ENCODE measurements around the gene MZF1.

Gene MZF1

GRCh38 chr19:58538257-58539168, 34.6 kb downstream of the MZF1 start:
- DNase-seq: no peak

DNA sequence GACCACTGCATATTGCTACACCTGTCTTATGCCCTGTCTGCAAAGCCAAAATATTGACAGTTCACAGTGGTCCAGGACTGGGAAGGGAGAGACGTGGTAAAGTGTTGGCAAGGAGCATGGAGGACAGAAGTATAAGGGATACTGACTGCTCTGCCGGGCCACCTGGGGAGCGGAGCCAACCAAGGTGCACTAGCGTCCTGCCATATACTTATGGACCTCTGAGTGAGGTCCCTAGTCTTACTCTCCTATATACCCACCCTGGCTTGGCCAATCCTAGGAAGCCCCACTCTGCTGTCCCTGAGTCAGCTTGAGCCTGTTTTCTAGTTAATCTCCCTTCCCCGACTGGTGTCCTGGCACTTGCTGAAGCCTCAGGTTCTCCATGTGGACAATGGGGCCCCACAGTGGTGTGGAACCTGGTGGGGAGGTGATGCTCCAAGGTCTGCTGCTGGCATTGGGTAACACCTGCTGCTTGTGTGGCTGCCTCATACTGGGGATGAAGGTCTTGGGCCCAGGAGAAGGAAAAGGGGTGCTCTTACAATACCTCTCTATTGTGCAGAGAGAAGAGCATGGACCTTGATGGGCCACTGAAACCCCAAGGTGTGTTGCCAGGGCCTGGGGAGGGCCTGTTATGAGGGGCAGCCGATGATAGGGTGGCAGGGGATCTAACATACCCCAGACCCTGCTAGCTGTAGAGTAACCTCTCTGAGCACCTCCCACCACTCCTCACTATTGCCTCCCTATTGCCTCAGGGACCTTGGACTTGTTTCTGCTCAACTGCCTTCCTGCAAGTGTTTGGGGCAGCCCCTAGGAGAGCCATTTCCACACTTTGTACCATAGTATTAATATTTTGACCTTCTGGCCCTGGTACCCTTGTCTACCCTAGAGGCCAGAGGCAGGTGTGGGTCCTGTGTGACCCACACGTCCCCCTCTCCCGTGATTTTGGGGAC, 36.0 kb downstream of the MZF1 start:
- DNase-seq: no peak

GRCh38 chr19:58535857-58536256, 37.3 kb downstream of the MZF1 start:
- DNase-seq: no peak

DNA sequence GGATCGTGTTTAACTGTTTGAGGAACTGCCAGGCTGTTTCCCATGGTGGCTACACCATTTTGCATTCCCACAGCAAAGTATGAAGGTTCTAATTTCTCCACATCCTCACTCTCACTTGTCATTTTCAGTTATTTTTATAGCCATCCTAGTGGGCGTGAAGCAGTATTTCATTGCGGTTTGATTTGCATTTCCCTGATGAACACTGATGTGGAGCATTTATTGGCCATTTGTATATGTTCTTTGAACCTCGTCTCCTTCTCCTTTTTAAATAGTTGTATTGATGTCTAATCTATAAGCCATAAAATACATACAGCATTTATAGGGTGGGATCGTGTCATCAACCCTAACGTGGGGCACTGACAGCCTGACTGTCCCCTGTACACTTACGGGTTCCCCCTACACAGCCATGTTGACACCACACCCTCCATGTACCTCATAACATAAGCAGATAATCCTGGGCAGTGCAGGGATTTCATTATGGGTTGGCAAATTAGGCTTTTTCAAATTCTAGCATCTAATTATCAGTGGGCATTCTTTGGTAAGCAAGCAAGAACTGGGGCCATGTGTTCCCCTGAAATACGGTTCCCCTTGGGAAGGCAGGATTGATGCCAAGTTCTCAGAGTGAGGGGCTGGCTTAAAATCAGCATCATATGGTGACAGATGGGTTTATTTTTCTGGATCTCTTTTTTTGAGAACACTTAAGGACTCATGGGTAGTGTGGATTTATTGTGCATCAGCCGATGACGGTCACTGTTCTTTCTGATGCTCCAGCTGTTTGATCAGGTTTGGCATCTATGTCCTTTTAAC, 41.9 kb downstream of the MZF1 start:
- DNase-seq: no peak

GRCh38 chr19:58529405-58529804, 43.7 kb downstream of the MZF1 start:
- no peak for DNase-seq

DNA sequence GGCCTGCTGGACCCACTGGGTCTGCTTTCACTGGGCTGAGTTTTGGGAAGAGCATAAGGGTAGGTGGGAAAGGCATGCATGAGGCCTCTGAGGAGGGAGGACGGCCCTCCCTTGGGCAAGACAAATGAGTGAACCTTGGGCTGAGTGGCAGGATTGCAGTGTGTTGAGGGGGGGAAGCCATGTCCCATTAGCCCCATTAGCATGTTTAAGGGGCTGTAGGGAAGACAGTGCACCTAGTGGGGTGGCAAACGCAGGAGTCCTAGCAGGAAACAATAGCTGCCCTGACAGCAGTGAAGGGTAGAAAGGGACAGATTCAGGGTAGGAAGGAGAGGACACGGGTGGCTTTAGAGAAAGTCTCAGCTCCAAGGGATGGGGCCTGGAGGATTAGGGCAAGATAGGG, 50.4 kb downstream of the MZF1 start:
- DNase-seq: no peak

DNA sequence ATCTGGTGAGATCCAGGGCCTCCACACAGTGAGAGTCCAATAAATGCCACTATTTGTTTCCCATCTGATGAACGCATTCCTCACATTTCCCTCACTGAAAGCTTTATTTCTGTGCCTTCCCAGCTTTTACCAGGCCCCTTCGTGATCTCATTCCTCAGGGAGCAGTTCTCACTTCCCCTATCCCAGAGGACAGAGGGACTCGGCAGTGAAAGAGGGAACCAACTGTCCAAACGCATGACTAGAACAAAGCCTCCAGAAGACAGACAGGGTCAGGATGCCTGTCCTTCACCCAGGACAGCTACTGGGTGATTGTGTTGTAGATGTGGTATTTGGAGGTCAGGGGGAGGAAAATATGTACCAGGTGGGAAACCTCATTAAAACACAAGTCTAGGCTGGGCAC, 51.5 kb downstream of the MZF1 start:
- no peak for DNase-seq

DNA sequence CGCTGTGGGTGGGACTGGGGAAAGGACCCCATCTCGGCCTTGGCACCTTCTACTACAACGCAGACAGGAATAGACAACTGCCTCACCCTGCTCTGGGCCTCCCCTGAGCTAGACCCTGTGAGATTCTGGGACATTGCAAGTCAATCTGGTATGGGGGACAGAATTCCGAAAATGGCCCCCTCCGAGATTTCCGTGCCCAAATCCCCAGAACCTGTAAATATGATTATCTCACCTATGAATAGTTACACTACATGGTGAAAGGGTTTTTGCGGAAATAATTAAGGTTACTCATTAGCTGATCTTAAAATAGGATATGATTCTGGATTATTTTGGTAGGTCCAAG, 52.9 kb downstream of the MZF1 start:
- DNase-seq: no peak

DNA sequence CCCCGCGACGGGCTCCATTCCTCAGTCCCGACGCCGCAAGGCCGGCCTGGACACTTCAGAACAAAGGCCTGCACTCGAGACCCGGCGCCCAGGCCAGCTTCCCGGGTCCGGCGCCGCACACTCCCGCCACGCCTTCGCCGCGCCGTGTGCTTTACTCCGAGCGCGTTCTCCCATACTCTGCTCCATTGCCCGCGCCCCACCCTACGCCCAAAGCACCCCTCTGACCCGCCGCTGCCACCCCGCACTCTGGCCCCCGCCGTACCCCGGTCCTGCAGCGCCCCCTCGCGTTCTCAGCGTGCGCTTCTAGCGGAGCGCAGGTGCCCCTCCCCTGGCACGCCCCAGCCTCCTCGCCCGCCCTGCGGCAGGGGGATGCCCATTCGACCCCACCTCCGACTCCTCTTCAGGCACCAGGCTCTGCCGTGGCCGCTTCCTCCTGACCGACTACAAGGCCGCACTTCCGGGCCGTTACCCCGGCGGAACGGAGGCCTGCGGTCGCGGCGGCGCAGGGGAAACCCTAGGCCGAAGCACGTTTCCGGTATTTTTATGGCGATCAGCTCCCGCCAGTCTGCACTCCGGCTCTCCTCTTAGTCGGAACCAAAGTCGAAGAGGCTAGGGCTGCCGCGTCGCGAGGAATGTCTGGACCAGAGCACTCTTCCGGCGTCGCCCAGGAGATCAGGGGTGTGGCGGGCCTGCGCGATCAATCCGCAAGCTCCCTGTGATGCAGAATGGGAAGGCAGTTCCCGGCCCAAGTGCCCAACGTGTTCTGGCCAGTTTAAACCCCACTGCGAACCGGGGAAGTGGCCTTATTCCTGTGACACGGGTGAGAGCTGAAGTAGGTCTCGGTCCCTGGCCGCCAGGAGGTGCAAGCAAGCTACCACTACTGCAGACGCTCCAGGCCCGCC, 53.5 kb downstream of the MZF1 start, which contains the start of gene ZBTB45:
TSS of gene ZBTB45 (minus strand) at position 456 of the 902 bp plus-strand sequence. CDS start 2,137 bp downstream, outside the sequence.
- DNase-seq: peak; percentile 86

DNA sequence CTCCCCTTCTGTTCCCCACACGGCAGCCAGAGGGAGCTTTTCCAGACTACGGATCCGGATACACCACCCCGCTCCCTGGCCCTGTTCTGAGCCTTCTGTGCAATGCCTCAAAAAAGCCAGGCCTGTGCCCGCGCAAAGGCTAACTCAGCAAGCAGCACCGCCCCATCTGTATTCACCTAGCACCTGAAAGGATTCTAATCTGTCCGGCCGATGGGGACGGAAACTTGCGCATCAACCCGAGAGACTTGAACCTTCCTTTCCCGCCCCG, 54.1 kb downstream of the MZF1 start:
- peak; percentile 47 for DNase-seq

DNA sequence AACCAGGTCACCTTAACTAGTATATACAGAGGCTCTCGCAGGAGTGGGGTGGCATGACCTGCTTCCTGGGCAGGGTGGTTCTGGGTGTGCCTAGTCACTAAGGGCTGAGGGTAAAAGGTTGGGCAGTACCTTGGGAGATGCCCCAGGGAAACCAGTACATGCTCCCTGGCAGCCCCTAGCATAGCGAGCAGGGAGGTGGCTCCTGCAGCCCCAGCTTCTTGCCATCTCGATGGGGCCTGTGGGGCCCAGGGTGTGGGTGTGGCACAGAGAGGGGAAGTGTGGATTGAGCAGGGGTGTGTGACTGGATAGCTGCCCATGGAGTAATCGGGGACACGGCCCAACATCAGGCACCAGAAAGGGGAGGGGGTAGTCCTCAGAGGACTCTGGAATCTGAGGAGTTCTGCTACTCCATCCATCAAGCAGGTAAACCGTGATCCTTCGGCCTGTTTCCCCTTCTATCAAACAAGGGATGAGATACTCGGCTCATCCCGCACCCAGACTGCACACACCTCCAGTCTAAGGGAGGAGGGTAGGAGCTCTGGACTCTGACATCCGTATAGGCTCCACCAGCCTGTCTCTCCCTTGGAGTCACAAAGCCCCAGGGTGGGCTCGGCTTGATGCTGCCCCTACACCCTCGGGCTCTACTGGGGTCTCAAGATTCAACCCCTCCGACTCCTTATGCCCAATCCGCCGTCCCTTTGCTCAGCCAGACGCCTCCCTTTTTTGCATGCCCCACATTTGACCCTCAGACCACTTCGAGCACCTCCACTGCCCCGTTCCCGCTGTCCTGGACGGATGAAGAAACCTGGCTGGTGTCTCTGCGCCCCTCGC, 54.7 kb downstream of the MZF1 start:
- no peak for DNase-seq

DNA sequence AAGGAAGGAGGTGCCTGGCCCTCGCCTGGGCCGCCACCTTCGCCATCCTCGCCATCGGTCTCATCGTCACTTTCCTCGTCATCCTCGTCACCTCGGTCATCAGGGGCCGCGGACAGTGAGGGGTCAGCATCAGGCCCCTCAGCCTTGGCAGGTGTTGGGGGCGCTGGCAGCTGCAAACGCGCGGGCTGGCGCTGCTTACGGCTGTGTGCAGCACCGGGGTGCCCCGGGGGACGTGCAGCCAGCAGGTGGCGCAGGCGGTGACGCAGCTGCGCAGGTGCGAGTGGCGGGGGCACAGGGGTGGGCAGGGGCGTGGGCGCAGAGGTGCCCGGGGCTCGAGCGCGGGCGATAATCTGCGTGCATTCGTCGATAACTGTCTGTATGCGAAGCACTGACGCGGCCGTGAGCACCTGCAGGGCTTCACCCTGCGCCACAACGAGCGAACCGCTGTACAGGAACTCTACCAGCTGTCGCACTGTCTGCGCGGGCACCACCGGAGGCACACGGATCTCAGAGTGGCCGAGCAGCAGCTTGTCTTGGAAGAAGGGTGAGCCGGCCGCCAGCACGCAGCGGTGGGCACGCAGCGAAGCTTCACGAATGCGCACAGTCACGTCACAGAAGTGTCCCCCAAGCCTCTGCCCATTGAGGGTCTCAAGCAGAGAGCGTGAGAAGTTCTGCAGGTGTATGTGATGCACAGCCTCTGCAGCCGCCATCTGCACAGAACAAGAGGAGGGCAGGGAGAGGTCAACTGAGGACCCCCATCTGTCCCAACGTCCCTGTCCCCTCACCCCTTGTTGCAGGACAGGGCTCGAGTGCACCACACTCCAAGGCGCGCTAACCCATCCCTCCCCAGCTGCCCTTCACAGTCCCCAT, 55.9 kb downstream of the MZF1 start:
- no peak for DNase-seq

- DNase-seq: no peak
Observed at GRCh38 chr19:58516246-58516836, 56.8 kb downstream of the MZF1 start.

DNA sequence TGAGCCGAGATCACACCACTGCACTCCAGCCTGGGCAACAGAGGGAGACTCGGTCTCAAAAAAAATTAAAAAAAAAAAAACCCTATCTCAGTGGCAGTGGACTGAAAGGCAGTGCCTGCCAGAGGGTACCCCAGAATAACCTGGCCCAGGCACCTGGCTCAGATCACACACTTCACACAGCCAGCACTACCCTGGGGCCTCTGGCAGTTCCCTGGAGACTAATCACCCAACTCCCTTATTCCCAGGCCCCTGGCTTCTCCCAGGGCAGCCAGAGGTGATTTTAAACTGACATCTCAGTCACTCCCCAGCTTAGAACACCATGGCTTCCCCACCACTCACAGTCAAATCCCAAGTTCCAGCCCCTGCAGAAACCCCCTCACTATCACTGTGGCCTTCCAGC, 57.9 kb downstream of the MZF1 start:
- DNase-seq: no peak

GRCh38 chr19:58514564-58515022, 58.5 kb downstream of the MZF1 start:
- DNase-seq: no peak

- peak; percentile 93 for DNase-seq
Observed at GRCh38 chr19:58513694-58514563, 59.2 kb downstream of the MZF1 start.

GRCh38 chr19:58513213-58513693, 59.9 kb downstream of the MZF1 start:
- no peak for DNase-seq
